Measurements from ENCODE around the gene LPAR1.

The LPAR1 gene

DNA sequence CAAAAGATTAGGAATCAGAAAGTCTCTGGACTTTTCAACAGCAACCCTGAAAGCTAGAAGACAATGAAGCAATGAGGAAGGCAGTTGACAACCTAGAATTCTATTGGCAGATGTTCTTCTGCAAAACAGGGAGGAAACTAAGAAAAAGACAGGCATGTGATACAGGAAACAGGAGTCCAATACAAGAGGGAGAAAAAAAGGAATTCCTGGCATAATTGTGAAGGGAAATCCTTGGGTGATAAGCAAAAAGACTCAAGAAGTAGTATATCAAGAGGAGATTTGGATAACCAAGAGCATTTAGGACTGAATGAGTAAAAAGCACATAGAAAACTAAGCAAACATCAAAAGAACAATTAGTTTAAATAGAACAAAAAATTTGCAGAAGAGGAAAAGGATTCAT lies 58.6 kb downstream of the LPAR1 start (continued):
- TF ChIP-seq, protein P1, sequence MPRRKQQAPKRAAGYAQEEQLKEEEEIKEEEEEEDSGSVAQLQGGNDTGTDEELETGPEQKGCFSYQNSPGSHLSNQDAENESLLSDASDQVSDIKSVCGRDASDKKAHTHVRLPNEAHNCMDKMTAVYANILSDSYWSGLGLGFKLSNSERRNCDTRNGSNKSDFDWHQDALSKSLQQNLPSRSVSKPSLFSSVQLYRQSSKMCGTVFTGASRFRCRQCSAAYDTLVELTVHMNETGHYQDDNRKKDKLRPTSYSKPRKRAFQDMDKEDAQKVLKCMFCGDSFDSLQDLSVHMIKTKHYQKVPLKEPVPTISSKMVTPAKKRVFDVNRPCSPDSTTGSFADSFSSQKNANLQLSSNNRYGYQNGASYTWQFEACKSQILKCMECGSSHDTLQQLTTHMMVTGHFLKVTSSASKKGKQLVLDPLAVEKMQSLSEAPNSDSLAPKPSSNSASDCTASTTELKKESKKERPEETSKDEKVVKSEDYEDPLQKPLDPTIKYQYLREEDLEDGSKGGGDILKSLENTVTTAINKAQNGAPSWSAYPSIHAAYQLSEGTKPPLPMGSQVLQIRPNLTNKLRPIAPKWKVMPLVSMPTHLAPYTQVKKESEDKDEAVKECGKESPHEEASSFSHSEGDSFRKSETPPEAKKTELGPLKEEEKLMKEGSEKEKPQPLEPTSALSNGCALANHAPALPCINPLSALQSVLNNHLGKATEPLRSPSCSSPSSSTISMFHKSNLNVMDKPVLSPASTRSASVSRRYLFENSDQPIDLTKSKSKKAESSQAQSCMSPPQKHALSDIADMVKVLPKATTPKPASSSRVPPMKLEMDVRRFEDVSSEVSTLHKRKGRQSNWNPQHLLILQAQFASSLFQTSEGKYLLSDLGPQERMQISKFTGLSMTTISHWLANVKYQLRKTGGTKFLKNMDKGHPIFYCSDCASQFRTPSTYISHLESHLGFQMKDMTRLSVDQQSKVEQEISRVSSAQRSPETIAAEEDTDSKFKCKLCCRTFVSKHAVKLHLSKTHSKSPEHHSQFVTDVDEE (CRISPR knock-in tag; IDR thresholded peaks at IDR 0.05) = no peak
- TF ChIP-seq ZNF8 (CRISPR knock-in tag; IDR thresholded peaks at IDR 0.05) (no peak), ESRRG (CRISPR knock-in tag; IDR thresholded peaks at IDR 0.05) (no peak), OSR1 (CRISPR knock-in tag; IDR thresholded peaks at IDR 0.05) (no peak), ZNF70 (CRISPR knock-in tag; IDR thresholded peaks at IDR 0.05) (no peak), ISL1 (CRISPR knock-in tag; IDR thresholded peaks at IDR 0.05) (no peak), ZFP30 (CRISPR knock-in tag; IDR thresholded peaks at IDR 0.05) (no peak), SNAI2 (CRISPR knock-in tag; IDR thresholded peaks at IDR 0.05) (no peak), ARNTL (CRISPR knock-in tag; IDR thresholded peaks at IDR 0.05; ENCODE audit: borderline replicate concordance, low read depth) (no peak)
- TF ChIP-seq, protein P2, sequence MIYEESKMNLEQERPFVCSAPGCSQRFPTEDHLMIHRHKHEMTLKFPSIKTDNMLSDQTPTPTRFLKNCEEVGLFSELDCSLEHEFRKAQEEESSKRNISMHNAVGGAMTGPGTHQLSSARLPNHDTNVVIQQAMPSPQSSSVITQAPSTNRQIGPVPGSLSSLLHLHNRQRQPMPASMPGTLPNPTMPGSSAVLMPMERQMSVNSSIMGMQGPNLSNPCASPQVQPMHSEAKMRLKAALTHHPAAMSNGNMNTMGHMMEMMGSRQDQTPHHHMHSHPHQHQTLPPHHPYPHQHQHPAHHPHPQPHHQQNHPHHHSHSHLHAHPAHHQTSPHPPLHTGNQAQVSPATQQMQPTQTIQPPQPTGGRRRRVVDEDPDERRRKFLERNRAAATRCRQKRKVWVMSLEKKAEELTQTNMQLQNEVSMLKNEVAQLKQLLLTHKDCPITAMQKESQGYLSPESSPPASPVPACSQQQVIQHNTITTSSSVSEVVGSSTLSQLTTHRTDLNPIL (CRISPR knock-in tag; IDR thresholded peaks at IDR 0.05; ENCODE audit: low read depth) = no peak

DNA sequence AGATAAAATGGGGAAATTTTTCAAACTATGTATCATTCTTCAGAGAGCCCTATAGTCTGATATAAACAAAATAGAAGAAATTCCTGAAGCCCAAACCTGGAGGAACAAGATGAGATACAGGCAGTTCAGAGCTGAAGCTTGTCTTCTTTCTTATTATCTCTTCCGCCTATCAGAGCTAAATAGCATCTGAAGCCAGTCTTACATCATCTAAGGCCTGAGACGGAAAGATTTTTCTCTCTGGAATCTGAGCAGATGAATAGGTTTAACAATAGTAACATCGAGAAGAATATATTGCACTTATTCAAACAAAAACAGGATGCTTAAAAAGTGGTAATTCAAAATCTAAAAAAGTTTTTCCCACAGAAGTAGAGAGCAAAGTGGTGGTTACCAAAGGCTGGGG lies 59.8 kb downstream of the LPAR1 start:
- ATAC-seq = no peak
- TF ChIP-seq, protein P1 (CRISPR knock-in tag; IDR thresholded peaks at IDR 0.05) = no peak
- TF ChIP-seq ISL1 (CRISPR knock-in tag; IDR thresholded peaks at IDR 0.05) = 0 out of 2 replicates have a peak, but pooled peaks have one; percentile 35
- TF ChIP-seq RARB (CRISPR knock-in tag; IDR thresholded peaks at IDR 0.05) = no peak

DNA sequence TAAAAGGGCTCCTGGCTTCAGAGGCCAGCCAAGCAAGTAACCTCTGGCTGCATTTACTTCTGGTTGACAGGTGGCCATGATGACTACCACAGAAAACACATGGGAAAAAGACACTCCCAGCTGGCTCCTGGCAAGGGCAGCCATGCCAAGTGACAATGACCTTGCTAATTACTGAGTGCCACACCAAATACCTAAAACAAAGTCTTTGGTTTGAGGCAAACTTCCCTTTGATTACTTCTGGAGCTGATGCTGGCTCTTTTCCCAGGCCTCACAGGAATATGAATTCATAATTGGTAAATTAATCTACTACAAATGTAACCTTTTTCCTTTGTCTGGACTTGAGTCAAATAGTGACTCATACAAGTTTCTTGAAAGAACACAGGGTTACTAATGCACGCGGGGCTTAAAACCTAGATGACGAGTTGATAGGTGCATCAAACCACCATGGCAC lies 61.0 kb downstream of the LPAR1 start:
- peak; percentile 88 for ATAC-seq

DNA sequence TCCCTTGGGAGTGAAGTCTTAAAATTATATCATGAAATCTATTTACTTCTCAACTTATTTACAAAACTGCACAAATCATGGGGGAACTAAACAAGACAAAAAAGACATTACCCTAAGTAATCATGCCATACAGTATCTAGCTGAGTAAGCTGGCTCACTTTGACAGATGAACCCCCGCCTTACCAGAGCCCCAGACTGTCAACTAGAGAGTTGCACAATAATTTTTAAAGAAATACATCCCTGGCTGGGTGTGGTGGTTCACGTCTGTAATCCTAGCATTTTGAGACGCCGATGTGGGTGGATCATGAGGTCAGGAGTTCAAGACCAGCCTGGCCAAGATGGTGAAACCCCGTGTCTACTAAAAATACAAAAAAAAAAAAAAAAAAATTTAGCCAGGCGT lies 62.3 kb downstream of the LPAR1 start:
- no peak for TF ChIP-seq ARNTL (CRISPR knock-in tag; IDR thresholded peaks at IDR 0.05; ENCODE audit: borderline replicate concordance, low read depth)
- no peak for ATAC-seq

More for the DNA sequence above, 61.0 kb downstream of the LPAR1 start:
- TF ChIP-seq ARNTL (CRISPR knock-in tag; IDR thresholded peaks at IDR 0.05; ENCODE audit: borderline replicate concordance, low read depth) (no peak), ISL1 (CRISPR knock-in tag; IDR thresholded peaks at IDR 0.05) (peak; percentile 85), ZFP3 (CRISPR knock-in tag; IDR thresholded peaks at IDR 0.05) (0 out of 2 replicates have a peak, but pooled peaks have one; percentile 27)

DNA sequence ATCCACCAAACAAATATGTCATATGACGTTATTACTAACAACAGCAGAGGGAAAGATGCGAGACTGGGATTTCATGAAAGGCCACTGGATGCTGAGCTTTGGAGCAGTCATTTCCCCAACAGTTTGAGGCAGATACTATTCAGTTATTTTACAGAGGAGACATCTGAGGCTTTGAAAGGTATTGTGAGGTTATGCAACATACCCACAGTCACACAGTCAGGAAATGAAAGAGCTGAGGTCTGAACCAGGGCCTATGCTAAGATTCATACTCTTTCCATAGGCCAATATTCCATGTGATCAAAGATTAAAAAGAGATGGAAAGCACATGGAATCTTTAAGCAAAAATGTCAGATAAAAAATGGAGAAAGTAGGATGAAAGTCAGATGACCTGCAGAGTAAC lies 63.0 kb downstream of the LPAR1 start:
- ATAC-seq = no peak
- TF ChIP-seq ZFP30 (CRISPR knock-in tag; IDR thresholded peaks at IDR 0.05) (no peak), ARNTL (CRISPR knock-in tag; IDR thresholded peaks at IDR 0.05; ENCODE audit: borderline replicate concordance, low read depth) (no peak), ZNF565 (CRISPR knock-in tag; conservative IDR thresholded peaks at IDR 0.05; ENCODE audit: low read depth) (no peak), RARB (CRISPR knock-in tag; IDR thresholded peaks at IDR 0.05) (no peak)

DNA sequence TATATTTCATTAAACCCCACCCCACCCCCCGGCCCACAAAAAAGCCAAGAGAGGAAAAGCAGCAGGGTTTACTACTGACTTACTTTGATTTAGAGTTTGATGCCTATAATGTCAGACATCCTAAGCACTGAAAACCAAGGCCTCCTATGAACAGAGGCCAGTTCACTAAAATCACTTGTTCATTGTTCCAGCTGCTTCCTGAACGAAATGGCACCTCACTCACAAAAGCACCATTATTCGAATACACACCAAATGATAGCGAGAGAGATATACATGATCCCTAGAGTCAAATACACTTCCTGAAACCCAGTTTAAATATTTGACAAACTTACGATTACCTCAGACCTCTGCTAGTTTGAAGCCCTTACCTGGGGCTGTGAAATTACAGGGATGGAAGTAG lies 66.6 kb downstream of the LPAR1 start:
- TF ChIP-seq GLIS3 (CRISPR knock-in tag; IDR thresholded peaks at IDR 0.05) = no peak
- TF ChIP-seq TOX (CRISPR knock-in tag; IDR thresholded peaks at IDR 0.05; ENCODE audit: borderline replicate concordance) = no peak
- TF ChIP-seq OSR1 (CRISPR knock-in tag; IDR thresholded peaks at IDR 0.05) = no peak
- no peak for TF ChIP-seq ISL1 (CRISPR knock-in tag; IDR thresholded peaks at IDR 0.05)
- TF ChIP-seq, protein P2 (CRISPR knock-in tag; IDR thresholded peaks at IDR 0.05; ENCODE audit: low read depth) = no peak
- TF ChIP-seq, protein P3, sequence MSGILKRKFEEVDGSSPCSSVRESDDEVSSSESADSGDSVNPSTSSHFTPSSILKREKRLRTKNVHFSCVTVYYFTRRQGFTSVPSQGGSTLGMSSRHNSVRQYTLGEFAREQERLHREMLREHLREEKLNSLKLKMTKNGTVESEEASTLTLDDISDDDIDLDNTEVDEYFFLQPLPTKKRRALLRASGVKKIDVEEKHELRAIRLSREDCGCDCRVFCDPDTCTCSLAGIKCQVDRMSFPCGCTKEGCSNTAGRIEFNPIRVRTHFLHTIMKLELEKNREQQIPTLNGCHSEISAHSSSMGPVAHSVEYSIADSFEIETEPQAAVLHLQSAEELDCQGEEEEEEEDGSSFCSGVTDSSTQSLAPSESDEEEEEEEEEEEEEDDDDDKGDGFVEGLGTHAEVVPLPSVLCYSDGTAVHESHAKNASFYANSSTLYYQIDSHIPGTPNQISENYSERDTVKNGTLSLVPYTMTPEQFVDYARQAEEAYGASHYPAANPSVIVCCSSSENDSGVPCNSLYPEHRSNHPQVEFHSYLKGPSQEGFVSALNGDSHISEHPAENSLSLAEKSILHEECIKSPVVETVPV (CRISPR knock-in tag; IDR thresholded peaks at IDR 0.05) = no peak
- no peak for TF ChIP-seq PPARA (CRISPR knock-in tag; IDR thresholded peaks at IDR 0.05; ENCODE audit: borderline replicate concordance)
- no peak for TF ChIP-seq SNAI2 (CRISPR knock-in tag; IDR thresholded peaks at IDR 0.05)
- TF ChIP-seq ZNF8 (CRISPR knock-in tag; IDR thresholded peaks at IDR 0.05) = no peak
- no peak for TF ChIP-seq BACH2 (CRISPR knock-in tag; IDR thresholded peaks at IDR 0.05; ENCODE audit: borderline replicate concordance)
- no peak for TF ChIP-seq TCF4 (CRISPR knock-in tag; IDR thresholded peaks at IDR 0.05; ENCODE audit: borderline replicate concordance)
- ATAC-seq = no peak
